Panc1 (cell line): ENCODE results near the gene KRTAP19-5.

Source experiments
- POLR2AphosphoS5 ChIP-seq: IDR thresholded peaks from 2 replicates; pipeline ENCODE4 v1.6.1; 2012; ENCODE audit warnings: mild to moderate bottlenecking, low read depth, low read length, moderate library complexity
- TF ChIP-seq, protein P1 (sequence below): fragments of 450-650 bp; IDR thresholded peaks from 2 replicates; pipeline ENCODE4 v1.5.1; 2017; ENCODE audit warnings: mild to moderate bottlenecking

DNA sequence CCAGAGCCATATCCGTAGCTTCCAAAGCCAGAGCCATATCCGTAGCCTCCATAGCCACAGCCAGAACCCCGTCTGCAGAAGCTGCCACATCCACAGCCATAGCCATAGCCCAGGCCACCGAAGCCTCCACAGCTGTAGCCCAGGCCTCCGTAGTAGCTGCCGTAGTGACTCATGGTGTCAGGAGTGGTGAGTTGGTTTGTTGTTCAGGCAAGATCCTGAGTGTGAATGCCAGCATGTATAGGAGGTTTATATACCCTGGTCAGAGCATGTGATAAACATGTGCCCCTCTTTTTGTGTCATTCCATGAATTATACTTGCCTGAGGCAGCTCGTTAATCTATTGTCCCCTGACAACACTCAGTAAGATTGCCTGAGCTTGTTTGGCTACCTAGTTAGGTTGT lies 21.8 kb downstream of the KRTAP19-5 start, which contains the start of gene KRTAP19-1:
- TF ChIP-seq, protein P1, sequence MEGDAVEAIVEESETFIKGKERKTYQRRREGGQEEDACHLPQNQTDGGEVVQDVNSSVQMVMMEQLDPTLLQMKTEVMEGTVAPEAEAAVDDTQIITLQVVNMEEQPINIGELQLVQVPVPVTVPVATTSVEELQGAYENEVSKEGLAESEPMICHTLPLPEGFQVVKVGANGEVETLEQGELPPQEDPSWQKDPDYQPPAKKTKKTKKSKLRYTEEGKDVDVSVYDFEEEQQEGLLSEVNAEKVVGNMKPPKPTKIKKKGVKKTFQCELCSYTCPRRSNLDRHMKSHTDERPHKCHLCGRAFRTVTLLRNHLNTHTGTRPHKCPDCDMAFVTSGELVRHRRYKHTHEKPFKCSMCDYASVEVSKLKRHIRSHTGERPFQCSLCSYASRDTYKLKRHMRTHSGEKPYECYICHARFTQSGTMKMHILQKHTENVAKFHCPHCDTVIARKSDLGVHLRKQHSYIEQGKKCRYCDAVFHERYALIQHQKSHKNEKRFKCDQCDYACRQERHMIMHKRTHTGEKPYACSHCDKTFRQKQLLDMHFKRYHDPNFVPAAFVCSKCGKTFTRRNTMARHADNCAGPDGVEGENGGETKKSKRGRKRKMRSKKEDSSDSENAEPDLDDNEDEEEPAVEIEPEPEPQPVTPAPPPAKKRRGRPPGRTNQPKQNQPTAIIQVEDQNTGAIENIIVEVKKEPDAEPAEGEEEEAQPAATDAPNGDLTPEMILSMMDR, result no peak
- no peak for TF ChIP-seq POLR2AphosphoS5
